Activated T-cell treated with anti-CD3 and anti-CD28 coated beads, Interleukin-2, amount 50 U/mL, for 72 hours (primary cell): ENCODE measurements around the gene C1QTNF3. TPM values are rescaled to one million over a fixed set of nuclear protein-coding genes. Genes with fewer than 3 reads are reported as not detected.
"Not testable (repeated sequence)": the region's sequence is repeated elsewhere in the genome, so short reads cannot be mapped to it uniquely, and the experiment has no call there.

Source experiments
- ATAC-seq, 2 donors: fragments of 150-1000 bp; cut with Tn5 transposase; replicated peaks in 1 of 2; 2 replicates each; pipeline ENCODE4 v1.10.0; 2021; ENCODE audit warnings: moderate library complexity in 2 of 2, mild to moderate bottlenecking in 1 of 2
- DNase-seq, 2 donors: peaks; one replicate each; pipeline ENCODE4 v3.0.0; 2021 to 2022; ENCODE audit warnings: mixed read lengths in 1 of 2
- H3K27ac Mint-ChIP-seq: one replicate; pipeline ENCODE4 v1.8.0; 2022; ENCODE audit warnings: mild to moderate bottlenecking, moderate library complexity, mixed read lengths
- H3K27me3 Mint-ChIP-seq: one replicate; pipeline ENCODE4 v1.8.0; 2022; ENCODE audit warnings: low read depth, mixed read lengths
- H3K36me3 Mint-ChIP-seq, 2 donors: one replicate each; pipeline ENCODE4 v1.8.0; 2022; ENCODE audit warnings: mixed read lengths in 2 of 2, mild to moderate bottlenecking in 1 of 2; ENCODE audit not compliant: insufficient read depth in 2 of 2
- H3K4me1 Mint-ChIP-seq: one replicate; pipeline ENCODE4 v1.8.0; 2022; ENCODE audit warnings: low read depth, mixed read lengths
- H3K4me3 Mint-ChIP-seq, 2 donors: one replicate each; pipeline ENCODE4 v1.8.0; 2022; ENCODE audit warnings: mild to moderate bottlenecking in 2 of 2, mixed read lengths in 2 of 2, moderate library complexity in 2 of 2
- H3K9me3 Mint-ChIP-seq, 2 donors: one replicate each; pipeline ENCODE4 v1.8.0; 2022; ENCODE audit warnings: mixed read lengths in 2 of 2
- total RNA-seq, 2 donors: library from RNA; stranded (reverse); gene quantifications; one replicate each; pipeline ENCODE4 v1.2.3, GENCODE V29; 2022

Gene C1QTNF3, protein sequence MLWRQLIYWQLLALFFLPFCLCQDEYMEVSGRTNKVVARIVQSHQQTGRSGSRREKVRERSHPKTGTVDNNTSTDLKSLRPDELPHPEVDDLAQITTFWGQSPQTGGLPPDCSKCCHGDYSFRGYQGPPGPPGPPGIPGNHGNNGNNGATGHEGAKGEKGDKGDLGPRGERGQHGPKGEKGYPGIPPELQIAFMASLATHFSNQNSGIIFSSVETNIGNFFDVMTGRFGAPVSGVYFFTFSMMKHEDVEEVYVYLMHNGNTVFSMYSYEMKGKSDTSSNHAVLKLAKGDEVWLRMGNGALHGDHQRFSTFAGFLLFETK
- total RNA-seq, result 1 to 10 TPM; 2.8 to 5.1 TPM

DNA sequence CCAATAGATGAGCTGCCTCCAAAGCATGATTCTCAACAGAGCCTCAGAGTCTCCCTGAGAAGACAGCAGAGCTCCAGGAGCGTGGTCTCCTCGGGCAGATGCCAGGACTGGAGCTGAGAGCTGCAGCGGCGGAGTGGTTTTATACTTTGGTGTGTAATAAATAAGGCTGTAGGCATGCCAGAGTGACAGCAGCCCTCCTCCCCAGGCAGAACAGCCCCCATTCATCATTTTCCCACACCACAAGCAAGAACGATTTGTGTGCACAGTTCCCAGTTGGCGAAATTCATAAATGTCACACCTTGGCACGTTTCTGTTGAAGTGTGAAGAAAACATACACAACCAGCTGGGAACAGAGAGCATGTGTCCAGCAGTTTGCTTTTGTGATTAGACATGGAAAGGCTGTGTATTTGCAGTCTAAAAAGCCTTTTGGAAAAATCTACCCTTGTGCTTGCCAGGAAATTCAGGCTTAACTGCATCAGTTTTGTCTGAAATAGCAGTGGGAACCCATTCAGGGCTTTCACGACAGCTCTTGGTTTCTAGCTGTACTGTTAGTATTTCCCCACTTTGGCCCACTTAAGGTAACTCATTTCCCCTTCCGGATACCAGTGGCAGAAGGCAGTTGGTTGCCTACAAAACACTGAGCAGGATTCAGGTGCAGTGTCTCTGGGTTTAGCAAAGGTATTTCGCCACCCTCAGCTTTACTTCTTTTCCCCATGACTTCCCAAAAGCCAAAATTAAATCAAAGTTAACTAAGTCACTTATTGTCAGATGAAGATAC lies at the start of gene C1QTNF3:
Gene C1QTNF3, minus strand, starts transcription at position 115 of the 778 bp plus-strand sequence. Its CDS starts 88 bp downstream, at position 27.
- Mint-ChIP-seq H3K4me1 (no peaks in the 10 kb centered on the region), H3K9me3 (no peaks in the 10 kb centered on the region), H3K4me3 (no peak within 1 kb of the TSS), H3K27me3 (no peaks in the 10 kb centered on the region), H3K36me3 (no peaks in the 10 kb centered on the region), H3K27ac (no peak within 1 kb of the TSS)
- DNase-seq (no peak), ATAC-seq (no peak)

DNA sequence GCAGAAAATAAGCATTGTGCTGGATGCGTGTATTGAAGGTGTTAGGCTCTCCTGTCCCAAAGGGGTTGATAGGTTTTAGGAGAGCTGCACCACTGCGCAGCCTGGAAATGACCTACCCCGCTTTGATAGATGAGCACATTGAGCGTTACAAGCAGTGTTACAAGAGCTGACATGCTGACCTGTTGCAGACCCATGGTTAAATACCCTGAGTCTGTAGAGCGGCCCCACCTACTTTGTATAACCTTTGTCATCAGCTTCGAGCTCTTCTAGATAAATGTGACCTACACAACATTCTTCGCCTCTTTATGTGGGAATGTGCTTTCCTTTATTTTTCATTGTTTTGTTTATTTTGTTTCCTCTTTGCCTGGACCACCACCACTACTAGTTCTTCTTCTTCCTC lies 48.0 kb upstream of the C1QTNF3 start:
- H3K4me3 Mint-ChIP-seq, H3K27me3 Mint-ChIP-seq, H3K36me3 Mint-ChIP-seq, DNase-seq, H3K9me3 Mint-ChIP-seq, H3K27ac Mint-ChIP-seq, H3K4me1 Mint-ChIP-seq, ATAC-seq: not testable (repeated sequence)

DNA sequence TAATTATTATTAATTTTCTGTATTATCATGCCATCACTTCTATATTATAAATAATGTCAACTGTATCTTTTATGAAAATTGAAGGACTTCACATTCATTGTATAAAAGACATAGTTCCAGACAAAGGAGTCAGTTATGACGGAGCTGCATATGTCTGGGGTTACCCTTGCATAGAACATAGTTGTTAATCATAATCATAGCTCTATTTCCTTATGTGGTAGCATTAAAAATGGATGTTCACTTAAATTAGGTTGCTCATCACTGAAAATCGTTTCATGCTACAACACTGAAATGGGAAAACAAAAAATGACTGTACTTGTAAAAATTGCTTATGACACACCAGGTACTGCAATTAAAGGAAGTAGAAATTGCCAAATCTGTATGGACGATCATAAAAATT lies 46.8 kb upstream of the C1QTNF3 start:
- not testable (repeated sequence) for H3K4me1 Mint-ChIP-seq, ATAC-seq, H3K27ac Mint-ChIP-seq, H3K27me3 Mint-ChIP-seq, DNase-seq, H3K36me3 Mint-ChIP-seq, H3K4me3 Mint-ChIP-seq, H3K9me3 Mint-ChIP-seq

DNA sequence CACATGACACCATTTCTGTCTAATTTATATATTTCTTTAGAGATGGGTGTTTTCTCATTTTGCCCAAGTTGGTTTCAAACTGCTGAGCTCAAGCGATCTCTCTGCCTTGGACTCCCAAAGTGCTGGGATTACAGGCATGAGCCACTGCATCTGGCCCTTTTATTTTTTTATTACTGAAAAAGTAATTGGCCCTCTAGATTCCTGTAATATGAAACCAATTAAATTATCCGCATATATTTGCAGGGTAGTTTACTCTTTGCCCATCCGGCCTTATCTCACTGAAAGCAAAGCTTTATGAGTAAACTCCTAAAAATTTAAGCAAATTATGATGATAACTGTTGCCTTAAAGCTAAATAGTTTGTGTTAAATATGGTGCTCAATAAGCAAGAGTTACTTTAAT lies 44.7 kb upstream of the C1QTNF3 start:
- not testable (repeated sequence) for H3K36me3 Mint-ChIP-seq, ATAC-seq, H3K27ac Mint-ChIP-seq, H3K4me1 Mint-ChIP-seq, H3K9me3 Mint-ChIP-seq, H3K27me3 Mint-ChIP-seq, DNase-seq, H3K4me3 Mint-ChIP-seq

DNA sequence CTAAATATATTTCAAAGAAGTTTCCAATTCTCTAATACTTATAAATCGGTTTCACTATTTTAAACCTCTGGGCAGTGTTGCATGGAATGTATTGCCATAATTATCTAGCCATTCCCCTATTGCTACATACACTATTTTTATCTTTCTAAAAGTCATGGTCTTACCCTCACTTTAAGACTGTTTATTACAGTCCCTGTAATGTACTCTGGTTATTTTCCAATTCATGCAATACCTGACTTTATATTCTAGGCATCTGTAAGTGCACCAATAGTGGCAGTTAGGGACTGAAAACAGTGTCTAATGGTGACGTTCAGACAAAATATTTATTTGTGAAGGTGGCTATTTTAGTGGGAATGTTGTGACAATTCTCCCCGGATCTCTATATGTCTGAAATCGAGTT lies 40.9 kb upstream of the C1QTNF3 start:
- H3K27me3 Mint-ChIP-seq, H3K4me1 Mint-ChIP-seq, H3K4me3 Mint-ChIP-seq, ATAC-seq, H3K36me3 Mint-ChIP-seq, H3K9me3 Mint-ChIP-seq, H3K27ac Mint-ChIP-seq, DNase-seq: not testable (repeated sequence)

DNA sequence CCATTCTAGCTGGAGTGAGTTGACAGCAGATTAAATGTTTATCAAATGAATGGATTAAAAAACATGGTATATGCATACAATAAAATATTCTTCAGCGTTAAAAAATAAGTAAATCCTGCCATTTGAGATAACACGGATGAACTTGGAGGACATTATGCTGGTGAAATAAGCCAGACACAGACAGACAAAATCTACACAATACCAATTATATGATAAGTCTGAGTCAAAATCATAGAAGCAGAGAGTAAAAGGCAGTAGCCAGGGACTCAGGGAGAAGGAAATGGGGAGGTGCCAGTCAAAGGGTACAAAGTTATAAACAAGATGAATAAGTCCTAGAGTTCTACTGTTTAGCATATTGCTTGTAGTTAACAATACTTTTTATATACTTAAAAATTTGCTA lies 36.5 kb upstream of the C1QTNF3 start:
- not testable (repeated sequence) for H3K27me3 Mint-ChIP-seq, H3K4me1 Mint-ChIP-seq, DNase-seq, H3K4me3 Mint-ChIP-seq, ATAC-seq, H3K9me3 Mint-ChIP-seq, H3K36me3 Mint-ChIP-seq, H3K27ac Mint-ChIP-seq

DNA sequence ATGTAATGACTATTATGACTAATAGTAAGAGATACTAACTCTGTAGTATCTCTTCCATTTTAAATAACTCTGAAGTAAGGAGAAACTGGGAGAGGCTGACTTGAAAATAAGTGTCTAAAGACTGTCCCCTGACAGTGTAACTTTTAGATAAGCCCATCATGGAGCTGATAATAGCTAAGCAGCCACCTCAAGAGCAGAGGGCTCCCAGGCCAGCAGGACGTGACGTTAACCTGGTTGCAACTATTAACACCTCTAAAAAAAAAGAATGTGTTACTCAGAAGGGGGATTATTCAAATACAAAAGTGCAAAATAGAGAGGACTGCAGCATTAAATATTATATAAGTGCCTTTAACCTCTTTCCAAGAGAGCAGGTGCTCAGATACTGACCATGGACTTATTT lies 34.6 kb upstream of the C1QTNF3 start:
- H3K4me3 Mint-ChIP-seq, DNase-seq, H3K27ac Mint-ChIP-seq, H3K27me3 Mint-ChIP-seq, H3K4me1 Mint-ChIP-seq, ATAC-seq, H3K9me3 Mint-ChIP-seq, H3K36me3 Mint-ChIP-seq: not testable (repeated sequence)

DNA sequence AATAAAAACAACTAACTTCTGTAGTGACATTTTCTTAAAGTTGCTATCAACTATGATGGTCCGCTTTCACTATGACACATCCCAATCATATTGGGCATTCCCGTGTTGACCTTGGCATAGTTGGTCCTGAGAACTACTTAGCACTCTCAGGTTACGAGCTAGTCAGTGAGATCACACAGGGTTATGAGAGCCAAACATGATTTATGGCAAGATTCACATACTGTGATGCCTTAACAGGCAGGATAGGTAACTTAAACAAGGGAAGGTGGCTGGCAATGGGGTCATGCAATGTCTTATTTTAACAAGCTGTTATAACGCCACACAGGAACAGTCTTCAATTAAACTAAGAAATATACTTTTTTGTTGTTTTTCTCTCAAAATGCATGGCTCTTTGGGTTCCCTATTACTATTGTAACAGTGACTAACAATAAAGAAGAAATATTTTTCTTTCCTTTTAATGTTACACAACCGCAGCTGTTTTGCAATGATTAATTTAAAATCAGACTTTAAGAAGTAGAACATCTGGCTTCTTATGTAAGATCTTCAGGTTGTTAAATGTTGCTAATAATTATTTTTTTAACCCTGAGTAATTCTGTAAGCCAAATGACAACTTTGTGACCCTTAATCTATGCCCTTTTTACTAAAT lies 33.8 kb upstream of the C1QTNF3 start:
- H3K4me1 Mint-ChIP-seq, result not testable (repeated sequence)

DNA sequence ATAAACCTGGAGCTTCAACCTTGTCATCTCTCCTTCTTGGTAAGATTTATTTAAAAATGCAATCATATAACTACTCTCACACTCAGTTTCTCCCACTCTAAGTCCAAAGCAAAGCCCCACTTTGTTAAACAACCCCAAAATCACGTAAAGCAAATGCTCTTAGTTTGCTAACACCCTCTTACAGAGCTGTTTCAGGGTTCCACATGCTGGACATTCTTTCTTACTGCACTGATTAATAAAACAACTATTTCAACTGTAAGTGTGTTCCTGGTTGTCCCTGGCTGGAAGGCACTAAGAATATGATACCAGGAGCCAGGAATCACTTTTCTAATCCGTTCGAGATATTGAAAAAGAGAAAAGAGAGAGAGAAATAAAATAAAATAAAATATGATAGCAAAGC lies 31.5 kb upstream of the C1QTNF3 start:
- not testable (repeated sequence) for ATAC-seq, H3K27me3 Mint-ChIP-seq, H3K4me1 Mint-ChIP-seq, H3K9me3 Mint-ChIP-seq, DNase-seq, H3K4me3 Mint-ChIP-seq, H3K36me3 Mint-ChIP-seq, H3K27ac Mint-ChIP-seq

More for the DNA sequence above, 33.8 kb upstream of the C1QTNF3 start:
- not testable (repeated sequence) for H3K9me3 Mint-ChIP-seq, H3K27ac Mint-ChIP-seq, DNase-seq, ATAC-seq, H3K4me3 Mint-ChIP-seq, H3K36me3 Mint-ChIP-seq, H3K27me3 Mint-ChIP-seq

DNA sequence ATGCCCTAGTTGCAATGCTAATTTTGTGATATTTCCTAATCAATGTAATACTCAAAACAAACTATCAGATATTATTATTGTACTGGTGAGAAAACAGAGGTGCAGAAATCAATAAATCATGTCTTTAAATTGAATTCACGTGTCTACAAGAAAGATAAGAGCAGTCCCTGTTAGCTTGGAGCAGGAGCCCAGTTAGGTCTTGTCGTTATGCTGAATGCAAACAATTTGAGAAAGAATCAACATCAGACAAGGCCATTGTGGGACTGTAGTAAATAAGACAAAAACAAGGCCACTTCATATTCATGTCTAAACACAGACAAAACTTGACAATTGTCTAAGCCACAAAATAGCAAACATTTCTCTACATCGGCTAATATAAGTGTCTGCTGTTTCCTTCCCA lies 31.1 kb upstream of the C1QTNF3 start:
- H3K27me3 Mint-ChIP-seq, H3K9me3 Mint-ChIP-seq, H3K4me3 Mint-ChIP-seq, H3K27ac Mint-ChIP-seq, DNase-seq, H3K36me3 Mint-ChIP-seq, H3K4me1 Mint-ChIP-seq, ATAC-seq: not testable (repeated sequence)

DNA sequence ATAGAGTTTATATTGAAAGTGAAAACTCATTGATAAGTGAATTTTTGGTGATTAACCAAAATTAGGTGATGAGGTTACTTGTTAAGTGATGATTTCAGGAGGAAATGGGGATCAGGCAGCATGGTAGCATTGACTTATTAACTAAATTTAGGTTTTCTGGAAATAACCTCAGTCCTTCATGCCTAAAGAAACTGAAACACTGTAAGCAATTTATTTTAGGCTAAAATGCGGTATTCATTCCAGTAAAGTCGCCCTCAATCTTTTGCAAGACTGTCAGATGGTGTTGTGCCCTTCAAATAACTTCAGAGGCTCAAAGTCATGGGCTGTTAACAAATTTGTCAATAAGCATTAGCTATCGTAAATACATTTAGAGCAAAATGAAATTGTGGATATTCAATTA lies 27.6 kb upstream of the C1QTNF3 start:
- not testable (repeated sequence) for H3K27ac Mint-ChIP-seq

DNA sequence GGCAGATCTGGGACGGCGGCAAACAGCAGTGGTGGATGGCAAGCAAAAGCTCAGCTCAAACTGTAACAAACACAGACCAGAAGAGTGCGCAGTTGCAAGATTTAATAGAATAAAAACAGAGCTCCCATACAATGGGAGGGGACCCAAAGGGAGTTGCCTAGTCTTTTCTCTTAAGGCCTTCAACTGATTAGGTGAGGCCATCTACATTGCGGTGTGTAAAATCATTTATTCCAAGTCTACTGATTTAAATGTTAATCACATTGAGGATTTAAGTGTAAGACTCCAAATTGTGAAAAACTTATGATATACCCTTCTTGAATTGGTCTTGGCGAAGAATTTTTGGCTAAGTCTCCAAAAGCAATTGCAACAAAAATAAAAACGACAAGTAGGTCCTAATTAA lies 21.6 kb upstream of the C1QTNF3 start:
- no peaks in the 10 kb centered on the region for H3K4me1 Mint-ChIP-seq
- H3K27me3 Mint-ChIP-seq, result no peaks in the 10 kb centered on the region
- peaks cover 2 to 4% of the 10 kb centered on the region in 2 donors for H3K9me3 Mint-ChIP-seq
- DNase-seq (no peak), ATAC-seq (no peak)
- H3K27ac Mint-ChIP-seq, result no peak overlapping the region
- H3K4me3 Mint-ChIP-seq, result no peak overlapping the region
- H3K36me3 Mint-ChIP-seq, result peaks cover 8 to 12% of the 10 kb centered on the region in 2 donors

More for the DNA sequence above, 27.6 kb upstream of the C1QTNF3 start:
- not testable (repeated sequence) for H3K4me1 Mint-ChIP-seq, H3K4me3 Mint-ChIP-seq, H3K9me3 Mint-ChIP-seq, DNase-seq, H3K36me3 Mint-ChIP-seq, H3K27me3 Mint-ChIP-seq, ATAC-seq

DNA sequence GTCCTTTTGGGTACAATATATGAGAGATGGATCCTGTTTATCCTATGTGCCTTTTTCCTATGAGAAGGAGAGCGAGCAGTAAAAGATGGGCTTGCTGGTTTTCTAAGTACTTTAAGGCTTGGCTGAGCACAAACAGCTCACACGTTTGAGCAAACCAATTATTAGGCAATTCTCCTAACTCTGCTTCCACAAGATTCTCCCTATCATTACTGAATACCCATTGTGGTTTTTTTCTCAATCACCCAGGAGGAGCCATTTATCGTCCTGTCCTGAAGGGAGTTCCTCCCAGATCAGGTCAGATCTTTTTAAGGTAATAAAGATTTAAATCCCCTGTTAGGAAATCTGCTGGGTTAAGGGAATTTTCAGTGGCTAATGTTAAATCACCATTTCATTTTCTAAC lies 19.4 kb upstream of the C1QTNF3 start:
- Mint-ChIP-seq H3K9me3 (peaks cover 2 to 4% of the 10 kb centered on the region in 2 donors), H3K4me3 (no peak overlapping the region), H3K27ac (no peak overlapping the region), H3K36me3 (peaks cover 8 to 12% of the 10 kb centered on the region in 2 donors), H3K27me3 (no peaks in the 10 kb centered on the region), H3K4me1 (no peaks in the 10 kb centered on the region)
- no peak for ATAC-seq
- no peak for DNase-seq
